GM12878 (cell line): ENCODE measurements around the gene ASB6. TPM values are rescaled to one million over a fixed set of nuclear protein-coding genes. Genes with fewer than 3 reads are reported as not detected.

ENCODE experiments used
- ATAC-seq: fragments of 200-7000 bp; cut with Tn5 transposase; 3 replicates; pipeline ENCODE4 v1.9.1; 2020; ENCODE audit warnings: mild to moderate bottlenecking, moderate library complexity
- BruUV-seq: library from RNA; stranded (reverse); fragments of 400-500 nt; replicated peaks from 2 replicates; lab custom pipeline; 2021; lab: Mats Ljungman, UMichigan
- CTCF ChIA-PET: fragments of 300-600 bp; sonication (Branson Sonifier 250); formaldehyde crosslinking; extraction: SDS; loops from one replicate; lab custom pipeline; 2021; ENCODE audit warnings: inconsistent platforms; lab: Yijun Ruan, JAX
- POLR2A ChIA-PET: fragments of 350-600 bp; formaldehyde crosslinking; extraction: SDS; loops from one replicate; lab custom pipeline; 2021; ENCODE audit warnings: inconsistent platforms; lab: Charles Lee
- RAD21 ChIA-PET: fragments of 300-600 bp; sonication (Branson Sonifier 250); formaldehyde crosslinking; loops from one replicate; lab custom pipeline; 2023; ENCODE audit warnings: antibody characterized with exemption; ENCODE audit not compliant: unreplicated experiment; lab: Charles Lee
- SMC1A ChIA-PET: fragments of 300-600 bp; sonication (Branson Sonifier 250); formaldehyde crosslinking; loops from one replicate; lab custom pipeline; 2023; ENCODE audit not compliant: unreplicated experiment, uncharacterized antibody; lab: Charles Lee
- DNase-seq: peaks from one replicate; pipeline ENCODE4 v3.0.0-alpha.2; 2011; ENCODE audit warnings: low read depth, low spot score
- FAIRE-seq: peaks from 3 replicates; lab custom pipeline; 2011; peaks lifted over from hg19 to GRCh38; lab: Jason Lieb, UNC
- H2AFZ ChIP-seq: 2 replicates; pipeline ENCODE4 v1.6.0; 2011; ENCODE audit warnings: low read depth, low read length, control low read depth; ENCODE audit not compliant: control insufficient read depth
- H3K27ac ChIP-seq: 2 replicates; pipeline ENCODE4 v1.5.1; 2011; ENCODE audit warnings: control low read depth; ENCODE audit not compliant: control insufficient read depth, insufficient read depth
- H3K27me3 ChIP-seq, 2 experiments: replicated peaks in 1 of 2; 2 replicates each; pipeline versions ENCODE4 v1.6.0 to v1.6.1; 2011; ENCODE audit warnings: low read length in 1 of 2; ENCODE audit not compliant: control insufficient read depth in 2 of 2, insufficient read depth in 2 of 2
- H3K36me3 ChIP-seq, 2 experiments: 2 replicates each; pipeline ENCODE4 v1.5.1; 2011; ENCODE audit warnings: low read length in 1 of 2; ENCODE audit not compliant: control insufficient read depth in 2 of 2, insufficient read depth in 2 of 2
- H3K4me1 ChIP-seq: 2 replicates; pipeline ENCODE4 v1.6.1; 2011; ENCODE audit warnings: mild to moderate bottlenecking, low read length, moderate library complexity, mixed read lengths; ENCODE audit not compliant: control insufficient read depth, insufficient read depth
- H3K4me2 ChIP-seq: 2 replicates; pipeline ENCODE4 v1.6.0; 2011; ENCODE audit warnings: control low read depth; ENCODE audit not compliant: control insufficient read depth, insufficient read depth
- H3K4me3 ChIP-seq: fragments of 200-600 bp; sonication (generic); 2 replicates; pipeline ENCODE4 v1.5.1; 2016
- H3K79me2 ChIP-seq: 2 replicates; pipeline ENCODE4 v1.6.0; 2011; ENCODE audit warnings: low read length; ENCODE audit not compliant: control insufficient read depth, insufficient read depth
- H3K9ac ChIP-seq: 2 replicates; pipeline ENCODE4 v1.8.0; 2011; ENCODE audit warnings: low read length, control low read depth, mixed read lengths; ENCODE audit not compliant: control insufficient read depth, insufficient read depth
- H3K9me3 ChIP-seq: replicated peaks from 3 replicates; pipeline ENCODE4 v1.5.1; 2011; ENCODE audit warnings: mild to moderate bottlenecking, low read length; ENCODE audit not compliant: control insufficient read depth, insufficient read depth
- H4K20me1 ChIP-seq: 2 replicates; pipeline ENCODE4 v1.6.0; 2011; ENCODE audit not compliant: control insufficient read depth, insufficient read depth
- BHLHE40 ChIP-seq, 2 experiments: fragments of 450-650 bp in 1 of 2; IDR thresholded peaks; 2 replicates each; pipeline ENCODE4 v1.6.1; 2011 to 2017; ENCODE audit warnings: low read depth in 2 of 2, borderline replicate concordance in 1 of 2, improper control_type of control experiment in 1 of 2, low read length in 1 of 2, mild to moderate bottlenecking in 1 of 2
- CREM ChIP-seq: IDR thresholded peaks from 2 replicates; pipeline ENCODE4 v1.6.1; 2014; ENCODE audit warnings: antibody characterized with exemption, low read depth
- E2F8 ChIP-seq: fragments of 450-650 bp; IDR thresholded peaks from 2 replicates; pipeline ENCODE4 v1.6.1; 2018; ENCODE audit warnings: mild to moderate bottlenecking, low read depth, moderate library complexity; ENCODE audit not compliant: partially characterized antibody
- FOS ChIP-seq: IDR thresholded peaks from 3 replicates; pipeline ENCODE4 v1.6.1; 2011; ENCODE audit warnings: borderline replicate concordance; ENCODE audit not compliant: insufficient read length; ENCODE audit errors: extremely low read depth
- GATAD2B ChIP-seq: fragments of 450-650 bp; conservative IDR thresholded peaks from 2 replicates; pipeline ENCODE4 v1.6.1; 2017; ENCODE audit warnings: low read depth, mild to moderate bottlenecking, moderate library complexity
- MEF2A ChIP-seq: IDR thresholded peaks from 2 replicates; pipeline ENCODE4 v1.6.1; 2011; ENCODE audit warnings: low read depth, mild to moderate bottlenecking, low read length, moderate library complexity; ENCODE audit not compliant: insufficient read depth
- RCOR1 ChIP-seq: conservative IDR thresholded peaks from 2 replicates; pipeline ENCODE4 v1.6.1; 2012; ENCODE audit warnings: low read depth, low read length, improper control_type of control experiment
- TCF3 ChIP-seq: IDR thresholded peaks from 2 replicates; pipeline ENCODE4 v1.6.1; 2012; ENCODE audit warnings: low read depth, mild to moderate bottlenecking, low read length, borderline replicate concordance; ENCODE audit not compliant: insufficient read depth
- WGBS: methylation state at CpG from one replicate; pipeline ENCODE4 v1.1.6; 2016; ENCODE audit warnings: low lambda C conversion rate; ENCODE audit not compliant: insufficient replicate concordance, insufficient coverage; ENCODE audit errors: missing lambda C conversion rate; 5-methylcytosine and 5-hydroxymethylcytosine counted together
- in situ Hi-C: fragments of 300-500 bp; cut with MboI; formaldehyde crosslinking; loops from 9 replicates; pipeline ENCODE4 v1.14.3; 2018; ENCODE audit warnings: mixed read lengths
- intact Hi-C: fragments of 100-400 bp; cut with micrococcal nuclease; formaldehyde crosslinking; loops from one replicate; pipeline ENCODE4 v1.14.2; 2022; ENCODE audit not compliant: unreplicated experiment
- polyA plus RNA-seq, 11 experiments: library from polyadenylated mRNA; depleted of rRNA in 4 of 11; unstranded in 6 of 11; stranded (reverse) in 5 of 11; fragments of >200 nt; fragmentation: Nextera tagmentation in 4 of 11; fragmentation: Illumina TruSeq in 1 of 11; extraction: Ambion mirVana in 4 of 11; extraction: Trizol in 1 of 11; gene quantifications; 1 replicate in 1 of 11; 2 replicates in 10 of 11; pipeline versions ENCODE4 v1.2.1 to v1.2.3, GENCODE V29; 2011 to 2016; ENCODE audit warnings: inconsistent platforms in 2 of 11, missing spikeins in 2 of 11, low read depth in 1 of 11
- total RNA-seq, 4 experiments: library from RNA; depleted of rRNA in 3 of 4; stranded (reverse); fragments of >200 nt in 3 of 4; fragmentation: Illumina TruSeq in 1 of 4; extraction: Trizol in 1 of 4; gene quantifications; 2 replicates each; pipeline versions ENCODE4 v1.2.1 to v1.2.3, GENCODE V29; 2013 to 2021
- TF ChIP-seq, protein P1 (sequence below): IDR thresholded peaks from 2 replicates; pipeline ENCODE4 v1.6.1; 2011; ENCODE audit warnings: borderline replicate concordance, low read depth, mild to moderate bottlenecking, moderate library complexity, low read length; ENCODE audit not compliant: insufficient read depth, poor library complexity, severe bottlenecking

The ASB6 gene
- total and polyA plus RNA-seq, 10 of the 15 experiments (the other 5 are each of a cell fraction or from before 2014, with no cell fraction given) = 0.80 to 18.2 (median 9.9) TPM

DNA sequence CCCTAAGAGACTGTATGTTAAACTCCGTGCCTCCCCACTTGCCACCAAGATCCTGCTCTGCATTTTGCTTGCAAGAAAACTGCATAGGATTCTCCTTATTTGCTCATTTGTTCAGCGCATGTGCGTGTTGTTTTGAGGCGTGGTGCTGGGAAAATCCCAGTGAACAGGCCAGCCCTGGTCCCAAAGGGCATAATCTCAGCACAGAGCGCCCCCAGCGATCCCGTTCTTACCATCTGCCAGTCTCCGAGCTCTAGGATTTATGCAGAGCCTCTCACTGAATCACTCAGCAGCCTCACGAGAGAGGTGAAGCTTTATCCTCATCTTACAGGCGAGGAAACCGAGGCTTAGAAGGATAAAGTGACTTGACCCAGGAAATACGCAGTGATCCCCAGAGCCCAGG lies 35.0 kb upstream of the ASB6 start (continued):
- TF ChIP-seq, protein P1, sequence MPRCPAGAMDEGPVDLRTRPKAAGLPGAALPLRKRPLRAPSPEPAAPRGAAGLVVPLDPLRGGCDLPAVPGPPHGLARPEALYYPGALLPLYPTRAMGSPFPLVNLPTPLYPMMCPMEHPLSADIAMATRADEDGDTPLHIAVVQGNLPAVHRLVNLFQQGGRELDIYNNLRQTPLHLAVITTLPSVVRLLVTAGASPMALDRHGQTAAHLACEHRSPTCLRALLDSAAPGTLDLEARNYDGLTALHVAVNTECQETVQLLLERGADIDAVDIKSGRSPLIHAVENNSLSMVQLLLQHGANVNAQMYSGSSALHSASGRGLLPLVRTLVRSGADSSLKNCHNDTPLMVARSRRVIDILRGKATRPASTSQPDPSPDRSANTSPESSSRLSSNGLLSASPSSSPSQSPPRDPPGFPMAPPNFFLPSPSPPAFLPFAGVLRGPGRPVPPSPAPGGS = no peak
- no peak for TF ChIP-seq BHLHE40 (IDR thresholded peaks at IDR 0.05; ENCODE audit: borderline replicate concordance in 1 of 2, low read depth in 2 of 2, low read length in 1 of 2)

- ATAC-seq (no peak), DNase-seq (no peak), FAIRE-seq (no peak)
- Histone ChIP-seq H3K9ac (no peak overlapping the region), H3K9me3 (no peaks in the 10 kb centered on the region), H3K79me2 (no peaks in the 10 kb centered on the region), H3K4me2 (no peak overlapping the region), H2AFZ (no peak overlapping the region), H3K27me3 (peaks cover 0 to 2% of the 10 kb centered on the region in 2 experiments; a peak in 2 of 4 replicates), H4K20me1 (no peaks in the 10 kb centered on the region), H3K27ac (no peak overlapping the region), H3K36me3 (no peaks in the 10 kb centered on the region), H3K4me1 (no peaks in the 10 kb centered on the region), H3K4me3 (no peak overlapping the region)
- TF ChIP-seq FOS (no peak), MEF2A (no peak), E2F8 (no peak), TCF3 (no peak), GATAD2B (no peak), CREM (no peak), RCOR1 (no peak)
- in situ Hi-C loops = no loop called here
- POLR2A ChIA-PET = no interaction called here
- SMC1A ChIA-PET = no interaction called here
- intact Hi-C loops = no loop called here
- WGBS = 4% methylated on average over 4 of the region's 4 CpGs
- CTCF ChIA-PET = no interaction called here
- RAD21 ChIA-PET = no interaction called here
- no TSS peak for BruUV-seq
Measured at GRCh38 chr9:129676287-129676686, 34.3 kb upstream of the ASB6 start.
